Measurements from ENCODE around the gene TMEM170B. TPM values are rescaled to one million over a fixed set of nuclear protein-coding genes. Genes with fewer than 3 reads are reported as not detected.

The TMEM170B gene
- total RNA-seq, 1 experiment from 2014 or later = 3.5 TPM

- no peaks in the 10 kb centered on the region for H3K27me3 Mint-ChIP-seq (ENCODE audit: low read depth)
- TF ChIP-seq FOXK1 (CRISPR knock-in tag; IDR thresholded peaks at IDR 0.05) (no peak), ZBTB43 (CRISPR knock-in tag; IDR thresholded peaks at IDR 0.05) (no peak), TEAD1 (CRISPR knock-in tag; IDR thresholded peaks at IDR 0.05) (no peak), NFATC4 (CRISPR knock-in tag; IDR thresholded peaks at IDR 0.05) (no peak), JUN (CRISPR knock-in tag; IDR thresholded peaks at IDR 0.05) (no peak), HMGXB4 (CRISPR knock-in tag; IDR thresholded peaks at IDR 0.05) (no peak), MLX (CRISPR knock-in tag; IDR thresholded peaks at IDR 0.05) (no peak), FOXJ3 (CRISPR knock-in tag; IDR thresholded peaks at IDR 0.05; ENCODE audit: borderline replicate concordance) (no peak), ZNF396 (CRISPR knock-in tag; IDR thresholded peaks at IDR 0.05; ENCODE audit: borderline replicate concordance) (no peak), ETV6 (CRISPR knock-in tag; IDR thresholded peaks at IDR 0.05) (no peak), GTF2I (CRISPR knock-in tag; conservative IDR thresholded peaks at IDR 0.05) (no peak), HMGA2 (CRISPR knock-in tag; IDR thresholded peaks at IDR 0.05) (no peak), ZNF512 (CRISPR knock-in tag; IDR thresholded peaks at IDR 0.05; ENCODE audit: borderline replicate concordance) (no peak), IRF2 (CRISPR knock-in tag; IDR thresholded peaks at IDR 0.05; ENCODE audit: borderline replicate concordance, low read depth) (no peak), E2F1 (CRISPR knock-in tag; IDR thresholded peaks at IDR 0.05) (no peak), NFYB (CRISPR knock-in tag; conservative IDR thresholded peaks at IDR 0.05; ENCODE audit: low read depth) (no peak), ZNF416 (CRISPR knock-in tag; IDR thresholded peaks at IDR 0.05) (no peak), CDX4 (CRISPR knock-in tag; IDR thresholded peaks at IDR 0.05; ENCODE audit: borderline replicate concordance) (no peak), FOXP4 (CRISPR knock-in tag; IDR thresholded peaks at IDR 0.05) (no peak)
- ChIA-PET POLR2A (interaction anchor here (0.7 kb wide), 1 partner anchor 261 kb away, joined by 4 read pairs; no protein-coding TSS in a partner anchor), CTCF (interaction anchor here (0.9 to 1.9 kb wide), 2 partner anchors 75 to 253 kb away, joined by 3 to 5 read pairs; no protein-coding TSS in a partner anchor)
- H3K27ac Mint-ChIP-seq = no peak overlapping the region
- no peaks in the 10 kb centered on the region for H3K36me3 Mint-ChIP-seq
- no peak overlapping the region for H3K4me3 Mint-ChIP-seq
- no peak for DNase-seq (ENCODE audit: low spot score)
- peaks cover 8% of the 10 kb centered on the region for H3K4me1 Mint-ChIP-seq
- ATAC-seq = no peak
- no peaks in the 10 kb centered on the region for H3K9me3 Mint-ChIP-seq
These were observed 43.6 kb upstream of the TMEM170B start for GRCh38 chr6:11493974-11494373.
